Body of pancreas (tissue), 4 donors: ENCODE measurements around the gene DYRK3. TPM values are rescaled to one million over a fixed set of nuclear protein-coding genes. Genes with fewer than 3 reads are reported as not detected.

Experiments used
- ATAC-seq: fragments of 150-250 bp; one replicate; pipeline ENCODE4 v1.9.1; 2016
- DNase-seq, 4 donors: peaks; one replicate each; pipeline ENCODE4 v3.0.0-alpha.2; 2019
- H3K27ac ChIP-seq, 4 donors: fragments of 200-600 bp; sonication (generic); 1 replicate in 3 of 4; 2 replicates in 1 of 4; pipeline versions ENCODE4 v1.5.1 to v1.6.1; 2016 to 2019; ENCODE audit warnings: mild to moderate bottlenecking in 1 of 4, mixed read lengths in 1 of 4, moderate library complexity in 1 of 4
- H3K27me3 ChIP-seq, 2 donors: fragments of 200-600 bp; sonication (generic); one replicate each; pipeline ENCODE4 v1.6.0; 2016; ENCODE audit warnings: mild to moderate bottlenecking in 1 of 2
- H3K36me3 ChIP-seq, 2 donors: fragments of 200-600 bp; sonication (generic); replicated peaks in 1 of 2; 2 replicates each; pipeline ENCODE4 v1.5.1; 2016; ENCODE audit warnings: low read depth in 2 of 2; ENCODE audit not compliant: insufficient read depth in 1 of 2
- H3K4me1 ChIP-seq: fragments of 200-600 bp; sonication (generic); one replicate; pipeline ENCODE4 v1.6.0; 2016
- H3K4me3 ChIP-seq, 2 donors: fragments of 200-600 bp; sonication (generic); 1 replicate in 1 of 2; 2 replicates in 1 of 2; pipeline ENCODE4 v1.5.1; 2016 to 2019
- H3K9me3 ChIP-seq, 3 donors: fragments of 200-600 bp; sonication (generic); 1 replicate in 2 of 3; 2 replicates in 1 of 3; pipeline ENCODE4 v1.5.1; 2016
- CTCF ChIP-seq, 7 experiments: fragments of 450-650 bp in 4 of 7; fragments of 200-600 bp in 3 of 7; sonication (generic) in 3 of 7; IDR thresholded peaks; one replicate each; pipeline ENCODE4 v1.5.1; 2016 to 2019; ENCODE audit warnings: antibody characterized with exemption in 7 of 7
- POLR2A ChIP-seq, 3 donors: fragments of 450-650 bp; IDR thresholded peaks; one replicate each; pipeline ENCODE4 v1.6.1; 2016; ENCODE audit warnings: antibody characterized with exemption in 3 of 3, mild to moderate bottlenecking in 2 of 3
- WGBS, 2 donors: methylation state at CpG; one replicate each; pipeline ENCODE4 v1.1.5; 2017; 5-methylcytosine and 5-hydroxymethylcytosine counted together
- intact Hi-C: fragments of 100-400 bp; cut with DNase I; formaldehyde crosslinking; loops from one replicate; pipeline ENCODE4 v1.15.1; 2023
- total RNA-seq, 2 donors: library from RNA; depleted of rRNA; stranded (reverse); fragments of >200 nt; gene quantifications; one replicate each; pipeline ENCODE4 v1.1.0, GENCODE V29; 2016

Gene DYRK3
- total RNA-seq, 2 donors from 2014 or later: 1.6 to 4.7 TPM

- WGBS, 2 donors: 84 to 93% methylated on average over 6 of the region's 6 CpGs
- ATAC-seq (no peak), DNase-seq (no peak)
- H3K4me1 ChIP-seq: peaks cover 8% of the 10 kb centered on the region
- no peaks in the 10 kb centered on the region for H3K36me3 ChIP-seq
- H3K4me3 ChIP-seq: no peak overlapping the region
- H3K27ac ChIP-seq: no peak overlapping the region
- intact Hi-C loops: loop anchor here (5.0 to 10.0 kb wide), 2 partner anchors 37 to 174 kb away; no protein-coding TSS in a partner anchor
- H3K9me3 ChIP-seq: no peaks in the 10 kb centered on the region
- H3K27me3 ChIP-seq: no peaks in the 10 kb centered on the region
- TF ChIP-seq POLR2A (IDR thresholded peaks at IDR 0.05) (no peak), CTCF (IDR thresholded peaks at IDR 0.05) (no peak)
Measured at GRCh38 chr1:206668874-206669410, 33.6 kb downstream of the DYRK3 start.

- ATAC-seq (no peak), DNase-seq (no peak)
- TF ChIP-seq CTCF (IDR thresholded peaks at IDR 0.05) (no peak), POLR2A (IDR thresholded peaks at IDR 0.05) (no peak)
- Histone ChIP-seq H3K27ac (no peak overlapping the region), H3K9me3 (no peaks in the 10 kb centered on the region), H3K4me1 (peaks cover 9% of the 10 kb centered on the region), H3K4me3 (no peak overlapping the region), H3K27me3 (no peaks in the 10 kb centered on the region), H3K36me3 (no peaks in the 10 kb centered on the region)
- WGBS, 2 donors: 41 to 52% methylated on average over 8 of the region's 8 CpGs
- intact Hi-C loops: no loop called here
Measured at GRCh38 chr1:206672011-206672688, 36.8 kb downstream of the DYRK3 start.

- no peak overlapping the region for H3K4me3 ChIP-seq
- no peak overlapping the region for H3K27ac ChIP-seq
- peaks cover 9% of the 10 kb centered on the region for H3K4me1 ChIP-seq
- 72 to 75% methylated on average over 6 of the region's 6 CpGs for WGBS, 2 donors
- no peaks in the 10 kb centered on the region for H3K27me3 ChIP-seq
- no peaks in the 10 kb centered on the region for H3K9me3 ChIP-seq
- no peaks in the 10 kb centered on the region for H3K36me3 ChIP-seq
- ATAC-seq (no peak), DNase-seq (peak in 1 of 4 donors; percentile 29)
- no peak for TF ChIP-seq POLR2A (IDR thresholded peaks at IDR 0.05)
- no peak for TF ChIP-seq CTCF (IDR thresholded peaks at IDR 0.05)
- intact Hi-C loops: no loop called here
Measured at GRCh38 chr1:206672844-206673758, 37.8 kb downstream of the DYRK3 start.

GRCh38 chr1:206674236-206674635 lies 38.9 kb downstream of the DYRK3 start:
- Histone ChIP-seq H3K27ac (peak overlapping the region in 1 of 4 donors; percentile 29), H3K9me3 (no peaks in the 10 kb centered on the region), H3K4me1 (peaks cover 9% of the 10 kb centered on the region), H3K4me3 (no peak overlapping the region), H3K36me3 (no peaks in the 10 kb centered on the region), H3K27me3 (no peaks in the 10 kb centered on the region)
- DNase-seq: no peak
- intact Hi-C loops: no loop called here
- no peak for ATAC-seq
- TF ChIP-seq CTCF (IDR thresholded peaks at IDR 0.05) (no peak), POLR2A (IDR thresholded peaks at IDR 0.05) (no peak)
- WGBS, 2 donors: 92 to 93% methylated on average over 3 of the region's 3 CpGs
